Stimulated activated naive CD4-positive, alpha-beta T cell treated with Interleukin-2 at 50 U/mL for 16 hours (primary cell): ENCODE measurements around the gene ICAM4.
A peak's percentile ranks its signal among the peaks of the same experiment; 100 is the strongest.
"Not testable (repeated sequence)": the region's sequence is repeated elsewhere in the genome, so short reads cannot be mapped to it uniquely, and the experiment has no call there.

ENCODE experiments used
- DNase-seq: peaks from one replicate; lab custom pipeline; 2025; lab: John Stamatoyannopoulos, UW

ICAM4 gene

GRCh38 chr19:10269333-10270179, 17.2 kb upstream of the ICAM4 start:
- DNase-seq, result peak; percentile 80

GRCh38 chr19:10270180-10270615, 16.6 kb upstream of the ICAM4 start:
- DNase-seq, result peak; percentile 73

GRCh38 chr19:10270616-10271394, 15.9 kb upstream of the ICAM4 start, which contains the start of gene ICAM1:
TSS of gene ICAM1 (plus strand) at chr19:10271120. CDS start at chr19:10271160, 40 bp downstream.
- peak; percentile 75 for DNase-seq

GRCh38 chr19:10271543-10272086, 15.1 kb upstream of the ICAM4 start:
- peak; percentile 24 for DNase-seq

- no peak for DNase-seq
Measured at GRCh38 chr19:10274589-10274988, 12.2 kb upstream of the ICAM4 start.

- no peak for DNase-seq
Measured at GRCh38 chr19:10277795-10278589, 8.8 kb upstream of the ICAM4 start.

- DNase-seq, result no peak
Measured at GRCh38 chr19:10278935-10279334, 7.8 kb upstream of the ICAM4 start.

- no peak for DNase-seq
Measured at GRCh38 chr19:10279737-10280442, 6.9 kb upstream of the ICAM4 start.

GRCh38 chr19:10282043-10282442, 4.7 kb upstream of the ICAM4 start:
- not testable (repeated sequence) for DNase-seq

- no peak for DNase-seq
Measured at GRCh38 chr19:10283301-10284064, 3.3 kb upstream of the ICAM4 start.

GRCh38 chr19:10284065-10284959, 2.4 kb upstream of the ICAM4 start:
- DNase-seq, result no peak

- no peak for DNase-seq
Measured at GRCh38 chr19:10284960-10285278, 1.8 kb upstream of the ICAM4 start.

- no peak for DNase-seq
Measured at GRCh38 chr19:10285393-10285792, 1.4 kb upstream of the ICAM4 start.

- peak; percentile 14 for DNase-seq
Measured at GRCh38 chr19:10288662-10289166, 2.0 kb downstream of the ICAM4 start.

GRCh38 chr19:10289167-10289835, 2.5 kb downstream of the ICAM4 start:
- DNase-seq, result peak; percentile 74

GRCh38 chr19:10289836-10290356, 3.1 kb downstream of the ICAM4 start, which contains the start of gene ICAM5:
TSS of gene ICAM5 (plus strand) at chr19:10289952. CDS start at chr19:10290044, 92 bp downstream.
- peak; percentile 52 for DNase-seq

GRCh38 chr19:10290357-10290875, 3.7 kb downstream of the ICAM4 start:
- no peak for DNase-seq
